ENCODE results near the gene PYGO1.

DNA sequence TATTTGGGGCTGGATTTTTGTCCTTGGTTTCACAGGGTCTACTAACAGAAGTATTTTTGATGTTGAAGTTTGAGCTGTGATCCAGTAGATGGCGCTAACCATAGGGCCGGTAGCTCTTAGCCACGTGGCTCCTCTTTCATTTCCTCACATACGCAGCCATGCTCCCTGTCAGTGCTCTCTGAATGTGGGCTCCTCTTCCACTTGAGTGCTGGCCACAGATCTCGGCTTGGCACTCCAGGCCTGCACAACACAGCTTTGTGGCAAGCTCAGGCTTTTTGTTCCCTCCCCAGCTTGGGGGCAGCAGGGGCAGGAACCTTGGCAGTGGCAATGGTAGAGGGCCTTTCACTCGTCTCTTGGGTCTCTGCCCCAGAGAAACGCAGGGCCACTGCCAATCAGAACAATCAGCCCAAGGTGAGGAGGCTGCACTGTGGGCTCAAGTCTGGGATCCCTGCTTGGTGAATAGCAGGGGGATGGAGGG lies 61.5 kb downstream of the PYGO1 start:
- TF ChIP-seq CTCF (conservative IDR thresholded peaks at IDR 0.05; ENCODE audit: low read length): peak; percentile 86
- no peak for TF ChIP-seq EZH2phosphoT487 (IDR thresholded peaks at IDR 0.05; ENCODE audit: borderline replicate concordance, low read depth, low read length)

Measured in OCI-LY7 (cell line).